ENCODE measurements around the gene SLC49A4.

SLC49A4 gene

GRCh38 chr3:122929188-122930062, 134.6 kb downstream of the SLC49A4 start:
- no peak for DNase-seq (ENCODE audit: low read depth)

DNA sequence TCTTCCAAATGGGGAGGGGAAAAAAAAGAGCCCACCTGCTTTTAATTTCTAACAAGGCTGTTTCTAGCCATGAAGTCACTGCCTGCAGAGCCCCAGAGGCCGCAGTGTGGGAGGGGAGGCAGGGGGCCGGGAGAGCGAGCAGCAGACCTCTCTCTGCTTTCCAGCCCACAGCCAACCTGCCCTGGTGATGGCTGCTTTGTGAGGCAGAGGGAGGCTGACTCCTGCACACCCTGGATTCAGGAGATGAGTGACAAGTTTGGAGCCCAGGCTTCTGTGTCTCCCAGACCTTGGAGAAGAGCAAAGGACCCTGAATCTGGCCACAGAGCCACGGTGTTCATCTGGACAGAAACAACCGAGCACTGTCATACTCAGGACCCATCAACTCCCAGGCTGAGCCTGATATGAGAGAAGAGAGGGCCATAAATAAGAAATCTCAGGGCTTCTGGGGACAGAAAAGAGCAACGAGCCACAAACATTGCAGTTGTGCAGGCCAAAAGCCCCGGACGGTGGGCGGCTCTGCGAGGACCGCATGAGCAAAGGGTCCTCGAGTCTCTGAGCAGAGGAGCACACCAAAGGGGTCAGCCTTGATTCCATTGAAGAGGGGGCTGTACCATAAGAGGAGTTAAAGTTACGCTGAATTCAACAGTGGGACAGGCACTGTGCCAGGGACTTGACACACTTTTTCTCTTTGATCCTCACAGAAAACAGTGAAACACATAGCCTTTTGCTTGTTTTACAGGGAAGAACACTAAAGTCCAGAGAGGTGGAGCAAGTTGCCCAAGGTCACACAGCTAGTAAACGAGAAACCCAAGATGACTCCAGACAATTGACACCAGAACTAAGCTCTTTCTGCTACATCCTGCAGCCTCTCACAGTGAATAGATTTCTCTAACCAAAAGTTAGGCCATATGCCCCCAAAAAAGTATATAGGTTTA, 135.5 kb downstream of the SLC49A4 start:
- no peak for DNase-seq (ENCODE audit: low read depth)

All from fibroblast of gingiva (primary cell).